CD4-positive, alpha-beta T cell treated with Interleukin-10 for 1 hour (primary cell): ENCODE measurements around the gene LCOR.

Experiments used
- DNase-seq: peaks from one replicate; pipeline ENCODE4 v3.0.0-alpha.2; 2020

The LCOR gene

GRCh38 chr10:96988426-96988825 is 156.3 kb downstream of the LCOR start:
- DNase-seq, result no peak

DNA sequence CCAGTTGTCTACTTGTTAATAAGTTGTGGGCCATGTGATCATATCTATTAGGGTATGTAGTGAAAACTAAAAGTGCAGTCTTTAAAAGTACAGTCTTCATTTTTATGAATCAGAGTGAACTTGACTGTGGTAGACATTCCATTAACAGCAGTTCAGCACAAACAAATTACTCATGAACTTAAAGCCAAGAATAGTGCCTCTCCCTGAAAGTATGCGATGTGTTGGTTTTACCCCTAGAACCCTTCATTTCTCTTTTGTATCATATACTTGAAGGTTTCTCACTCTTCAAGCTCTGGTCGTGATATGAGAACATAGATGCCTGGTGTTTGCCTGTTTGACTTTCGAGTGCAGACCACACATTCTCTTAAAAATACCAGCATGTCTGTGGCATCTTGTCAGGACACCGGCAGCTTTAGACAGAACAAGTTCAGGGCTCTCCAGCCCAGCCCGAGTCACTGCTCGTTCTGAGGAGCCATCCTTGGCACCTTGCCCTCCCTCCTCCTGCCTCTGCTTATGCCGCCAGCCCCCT is 159.3 kb downstream of the LCOR start:
- no peak for DNase-seq

- DNase-seq, result no peak
Observed at GRCh38 chr10:96992721-96993120, 160.6 kb downstream of the LCOR start.

GRCh38 chr10:96995851-96996250 is 163.8 kb downstream of the LCOR start:
- no peak for DNase-seq

- no peak for DNase-seq
Observed at GRCh38 chr10:96996275-96996965, 164.3 kb downstream of the LCOR start.

DNA sequence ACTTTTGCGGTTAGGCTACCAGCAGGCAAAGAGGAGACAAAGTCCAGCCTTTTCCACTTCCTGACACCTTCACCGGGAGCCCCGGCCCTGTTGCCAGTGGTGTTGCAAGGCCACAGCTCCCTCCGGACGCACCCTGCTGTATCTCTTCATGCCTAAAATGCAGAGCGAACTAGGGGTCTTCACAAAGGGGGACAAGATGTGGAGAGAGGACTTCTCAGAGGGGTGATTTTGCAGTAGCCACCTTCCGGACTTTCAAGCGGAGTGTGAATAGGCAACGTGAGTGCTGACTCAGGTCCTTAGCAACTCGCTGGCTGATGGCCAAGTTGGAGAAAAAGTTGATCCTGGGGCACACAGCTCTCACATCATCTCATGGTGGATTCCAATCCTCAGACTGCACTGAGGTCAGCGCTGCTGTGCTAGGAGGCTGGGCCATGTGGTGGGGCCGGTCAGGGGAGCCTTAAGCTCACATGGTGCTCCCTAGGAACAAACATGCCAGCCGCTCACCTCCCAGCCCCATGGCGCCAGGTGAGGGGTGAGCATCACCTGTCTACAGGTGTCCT is 166.3 kb downstream of the LCOR start:
- DNase-seq, result no peak

GRCh38 chr10:96999337-96999736 is 167.2 kb downstream of the LCOR start:
- DNase-seq, result no peak

DNA sequence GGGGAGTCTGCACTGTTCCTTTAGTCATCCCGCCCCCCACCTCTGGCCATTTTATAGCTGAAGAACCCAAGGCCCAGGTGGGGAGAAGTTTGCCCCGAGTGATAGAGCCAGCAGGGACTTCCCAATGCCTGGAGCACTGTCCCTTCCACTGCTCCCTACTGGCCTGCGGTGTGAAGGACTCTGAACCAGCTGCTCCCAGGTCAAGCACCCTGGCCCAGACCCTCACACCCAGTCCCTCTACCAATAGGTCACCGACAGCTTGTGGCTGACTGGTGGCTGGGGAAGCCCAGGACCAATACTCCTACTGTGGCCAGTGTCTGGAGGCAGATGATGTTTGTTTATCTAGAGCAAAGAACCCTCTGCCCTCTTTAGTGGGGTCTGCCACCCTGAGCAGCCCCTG is 167.9 kb downstream of the LCOR start:
- DNase-seq, result no peak

DNA sequence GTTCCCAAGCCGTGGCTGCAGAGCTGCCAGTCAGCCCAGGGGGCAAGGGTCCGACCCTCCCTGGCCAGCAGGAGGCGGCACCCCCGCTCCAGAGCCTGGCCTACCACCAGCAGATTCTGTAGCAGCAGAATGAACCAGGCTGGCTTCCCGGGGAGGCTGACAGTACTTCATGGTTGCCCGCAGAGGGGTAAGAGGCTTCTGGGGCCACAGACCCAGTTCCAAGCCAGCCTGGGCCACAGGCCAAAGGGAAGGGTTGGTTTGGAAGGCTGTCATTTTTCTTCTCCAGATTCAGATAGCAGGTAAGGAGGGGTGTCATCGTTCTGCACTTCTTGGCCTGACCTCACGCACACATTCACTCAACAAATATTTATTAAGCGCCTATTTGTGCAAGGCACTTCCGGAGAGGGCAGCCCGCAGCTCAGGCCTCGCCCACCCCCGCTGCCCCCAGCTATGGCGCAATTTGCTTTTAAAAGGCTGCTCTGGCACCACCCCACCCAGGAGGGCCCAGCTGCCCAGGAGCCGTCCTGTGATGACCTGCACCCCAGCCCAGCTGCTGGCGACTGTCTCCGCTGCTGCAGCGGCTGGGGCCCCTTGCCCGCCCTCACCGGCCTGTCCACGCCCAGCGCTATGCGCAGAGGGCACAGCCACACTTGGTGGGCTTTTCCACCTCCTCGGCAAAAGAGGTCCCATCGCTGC is 168.5 kb downstream of the LCOR start:
- no peak for DNase-seq

GRCh38 chr10:97001183-97001991 is 169.3 kb downstream of the LCOR start:
- no peak for DNase-seq

DNA sequence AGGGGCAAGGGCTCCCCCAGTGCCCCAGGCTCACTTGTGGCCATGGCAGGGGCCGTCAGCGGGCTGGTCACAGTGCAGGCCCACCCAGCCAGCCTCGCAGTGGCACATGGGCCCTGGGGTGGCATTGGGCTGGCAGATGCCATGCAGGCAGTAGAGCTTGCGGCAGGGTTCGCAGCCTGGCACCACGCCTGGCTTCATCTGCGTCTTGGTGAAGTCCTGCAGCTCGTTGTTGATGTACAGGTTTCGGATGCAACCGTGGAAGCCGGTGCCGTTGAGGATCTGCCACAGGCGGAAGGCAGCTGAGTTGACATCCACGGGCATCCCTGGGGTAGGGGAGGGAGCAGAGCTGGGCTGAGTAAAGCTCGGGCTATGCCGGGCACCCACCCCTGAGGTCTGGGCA is 170.6 kb downstream of the LCOR start:
- no peak for DNase-seq

DNA sequence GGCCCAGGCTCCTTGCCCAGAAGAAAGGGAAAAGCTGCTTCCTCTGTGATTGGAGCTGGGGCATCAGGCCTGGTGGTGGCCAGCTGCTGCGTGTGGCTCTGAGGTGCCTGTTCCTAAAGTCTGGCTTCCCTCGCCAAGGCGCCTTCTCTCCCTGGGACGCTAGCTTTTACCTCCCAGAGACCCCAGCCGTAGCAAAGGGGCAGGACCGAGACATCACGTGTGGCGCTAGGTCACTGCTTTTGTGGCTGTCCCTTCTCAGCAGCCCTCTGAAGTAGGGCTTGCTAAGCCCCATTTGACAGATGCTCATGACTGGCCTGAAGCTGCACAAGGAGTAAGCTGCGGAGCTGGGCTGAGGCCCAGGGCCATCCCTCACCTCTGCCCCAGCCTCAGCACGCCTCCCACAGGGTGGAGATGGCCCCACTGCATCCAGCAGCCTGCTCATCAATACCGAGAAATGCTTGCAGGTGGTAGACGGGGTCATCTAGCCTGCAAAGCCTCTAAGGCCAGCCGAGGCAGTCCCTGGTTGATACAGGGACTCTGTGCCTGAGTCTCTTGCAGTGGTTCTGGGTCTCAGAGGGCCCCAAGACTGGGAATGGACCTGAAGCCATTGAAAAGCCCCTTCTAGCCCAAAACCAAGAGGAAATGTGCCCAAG is 171.2 kb downstream of the LCOR start:
- DNase-seq, result no peak

GRCh38 chr10:97003804-97004201 is 171.7 kb downstream of the LCOR start:
- DNase-seq, result no peak

- no peak for DNase-seq
Observed at GRCh38 chr10:97004591-97004990, 172.5 kb downstream of the LCOR start.

DNA sequence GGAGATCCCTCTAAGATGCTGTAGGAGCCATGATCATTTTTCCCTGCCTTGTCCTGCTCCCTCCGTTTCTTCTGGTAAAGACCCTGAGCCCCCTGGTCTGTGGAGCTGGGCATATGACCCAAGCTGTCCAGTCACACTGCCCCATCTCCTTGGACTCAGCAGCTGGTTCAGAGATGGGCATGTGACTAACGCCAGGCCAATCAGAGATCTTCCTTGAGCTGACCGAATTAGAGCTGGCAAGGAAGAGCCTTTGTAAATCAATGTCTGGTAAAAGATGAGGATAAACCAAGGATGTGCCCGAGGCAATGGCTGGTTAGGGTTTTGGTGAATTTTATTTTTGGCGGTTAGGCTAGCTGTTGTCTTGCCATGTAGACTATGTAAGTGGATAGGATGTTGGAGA is 173.3 kb downstream of the LCOR start:
- DNase-seq, result no peak

- no peak for DNase-seq
Observed at GRCh38 chr10:97006364-97006763, 174.3 kb downstream of the LCOR start.

DNA sequence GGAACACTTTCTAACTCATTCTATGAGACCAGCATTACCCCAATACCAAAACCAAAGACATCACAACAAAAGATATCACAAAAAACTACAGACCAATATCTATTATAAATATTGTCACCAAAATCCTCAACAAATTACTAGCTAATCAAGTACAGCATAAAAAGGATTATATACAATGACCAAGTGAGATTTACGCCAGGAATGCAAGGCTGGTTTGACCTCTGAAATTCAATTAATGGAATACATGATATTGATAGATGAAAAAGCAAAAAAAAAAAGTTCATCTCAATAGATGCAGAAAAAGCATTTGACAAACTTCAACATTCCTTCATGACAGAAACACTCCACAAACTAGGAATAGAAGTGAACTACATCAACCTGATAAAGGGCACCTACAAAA is 175.3 kb downstream of the LCOR start:
- no peak for DNase-seq

DNA sequence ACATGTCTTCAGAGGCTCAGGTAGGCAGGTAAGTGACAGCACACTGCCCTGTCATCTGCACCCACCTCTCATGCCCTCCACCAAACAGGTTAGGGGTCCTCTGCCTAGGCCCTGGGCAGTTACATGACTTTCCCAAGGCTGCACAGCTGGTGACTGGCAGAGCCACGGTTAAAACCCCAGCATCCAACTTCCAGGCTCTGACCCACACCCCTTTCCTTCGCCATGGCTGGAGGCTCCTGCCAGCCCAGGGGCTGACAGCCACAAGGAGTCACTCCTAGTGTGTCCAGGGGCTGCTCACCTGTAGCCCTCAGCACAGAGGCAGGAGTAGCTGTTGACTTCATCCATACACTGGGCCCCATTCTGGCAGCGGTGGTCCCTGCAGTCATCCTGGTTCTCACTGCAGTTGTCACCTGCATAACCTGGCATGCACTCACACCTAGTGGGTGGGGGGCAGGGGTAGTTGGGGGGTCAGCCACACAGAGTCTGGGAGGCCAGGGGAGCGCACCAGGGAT is 178.7 kb downstream of the LCOR start:
- no peak for DNase-seq

- DNase-seq, result no peak
Observed at GRCh38 chr10:97011397-97011796, 179.3 kb downstream of the LCOR start.

- DNase-seq, result no peak
Observed at GRCh38 chr10:97012470-97012869, 180.4 kb downstream of the LCOR start.

DNA sequence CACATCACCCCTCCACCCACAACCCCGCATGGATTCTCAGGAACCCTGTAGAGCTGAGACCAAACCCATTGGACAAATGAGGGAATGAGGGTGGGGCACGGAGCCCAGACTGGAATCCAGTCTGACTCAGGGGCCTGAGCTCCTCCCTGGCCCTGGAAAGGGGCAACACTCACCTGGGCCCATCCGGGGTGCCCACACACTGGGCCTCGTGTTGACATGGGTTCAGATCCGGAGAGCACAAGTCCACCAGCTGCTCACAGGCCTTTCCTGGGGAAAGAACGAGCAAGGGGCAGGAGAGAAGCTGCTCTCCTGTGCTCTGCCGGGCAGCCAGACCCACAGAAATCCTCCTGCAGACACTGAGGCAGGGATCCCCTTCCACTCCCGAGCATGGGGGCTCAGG is 181.5 kb downstream of the LCOR start:
- no peak for DNase-seq

GRCh38 chr10:97013983-97014382 is 181.9 kb downstream of the LCOR start:
- no peak for DNase-seq

GRCh38 chr10:97015240-97015639 is 183.1 kb downstream of the LCOR start:
- DNase-seq, result no peak
